IMR-90 (cell line): Measurements from ENCODE around the gene CST7. TPM values are rescaled to one million over a fixed set of nuclear protein-coding genes. Genes with fewer than 3 reads are reported as not detected.

Experiments used
- ATAC-seq: fragments of 200-7000 bp; cut with Tn5 transposase; 2 replicates; pipeline ENCODE4 v1.9.1; 2020; ENCODE audit warnings: low read depth, mild to moderate bottlenecking, moderate library complexity
- BruUV-seq: library from RNA; stranded (reverse); fragments of 400-500 nt; replicated peaks from 2 replicates; lab custom pipeline; 2021; lab: Mats Ljungman, UMichigan
- CTCF ChIA-PET: fragments of 300-600 bp; formaldehyde crosslinking; extraction: SDS; loops from one replicate; lab custom pipeline; 2021; ENCODE audit warnings: antibody characterized with exemption; lab: Yijun Ruan, JAX
- POLR2A ChIA-PET: fragments of 300-600 bp; sonication (Branson Sonifier 250); formaldehyde crosslinking; loops from one replicate; lab custom pipeline; 2022; ENCODE audit warnings: antibody characterized with exemption; ENCODE audit not compliant: unreplicated experiment; lab: Charles Lee
- DNase-seq: peaks from one replicate; pipeline ENCODE4 v3.0.0; 2013
- H2AFZ ChIP-seq: replicated peaks from 2 replicates; pipeline ENCODE3; 2013; ENCODE audit warnings: low read length, mild to moderate bottlenecking; ENCODE audit not compliant: poor library complexity
- H2AK5ac ChIP-seq: 2 replicates; pipeline ENCODE4 v1.6.1; 2013; ENCODE audit warnings: low read depth, low read length, inconsistent platforms
- H2AK9ac ChIP-seq: replicated peaks from 2 replicates; pipeline ENCODE3; 2013; ENCODE audit warnings: mild to moderate bottlenecking, low read depth, low read length, moderate library complexity; ENCODE audit not compliant: poor library complexity
- H2BK120ac ChIP-seq: 2 replicates; pipeline ENCODE4 v1.6.1; 2013; ENCODE audit warnings: low read depth, low read length, inconsistent platforms
- H2BK15ac ChIP-seq: 3 replicates; pipeline ENCODE4 v1.6.1; 2013; ENCODE audit warnings: low read depth, low read length, inconsistent platforms
- H2BK20ac ChIP-seq: 2 replicates; pipeline ENCODE4 v1.6.1; 2013; ENCODE audit warnings: low read depth, mild to moderate bottlenecking, inconsistent platforms, low read length, moderate library complexity
- H2BK5ac ChIP-seq: 2 replicates; pipeline ENCODE4 v1.6.1; 2013; ENCODE audit warnings: mild to moderate bottlenecking, low read depth, low read length, inconsistent platforms; ENCODE audit not compliant: poor library complexity, severe bottlenecking
- H3K14ac ChIP-seq: replicated peaks from 2 replicates; pipeline ENCODE4 v1.6.1; 2013; ENCODE audit warnings: low read depth, low read length, inconsistent platforms
- H3K18ac ChIP-seq: 2 replicates; pipeline ENCODE4 v1.6.1; 2013; ENCODE audit warnings: low read depth, low read length, control low read depth
- H3K23ac ChIP-seq: 2 replicates; pipeline ENCODE4 v1.6.1; 2013; ENCODE audit warnings: low read depth, low read length, inconsistent platforms
- H3K27ac ChIP-seq: 2 replicates; pipeline ENCODE4 v1.5.1; 2013; ENCODE audit warnings: mild to moderate bottlenecking, control low read depth, low read length; ENCODE audit not compliant: insufficient read depth
- H3K27me3 ChIP-seq: 2 replicates; pipeline ENCODE4 v1.6.1; 2013; ENCODE audit warnings: low read length; ENCODE audit not compliant: control insufficient read depth, insufficient read depth
- H3K36me3 ChIP-seq: 2 replicates; pipeline ENCODE4 v1.6.1; 2013; ENCODE audit warnings: low read length, mixed read lengths; ENCODE audit not compliant: control insufficient read depth, insufficient read depth
- H3K4ac ChIP-seq: 2 replicates; pipeline ENCODE4 v1.6.1; 2013; ENCODE audit warnings: low read depth, low read length, inconsistent platforms
- H3K4me1 ChIP-seq: 2 replicates; pipeline ENCODE4 v1.6.1; 2013; ENCODE audit warnings: low read length, mixed read lengths; ENCODE audit not compliant: control insufficient read depth, insufficient read depth
- H3K4me2 ChIP-seq: 2 replicates; pipeline ENCODE4 v1.6.1; 2013; ENCODE audit warnings: low read depth, mild to moderate bottlenecking, control low read depth, low read length, moderate library complexity
- H3K4me3 ChIP-seq: 2 replicates; pipeline ENCODE4 v1.5.1; 2013; ENCODE audit warnings: low read depth, mild to moderate bottlenecking, control low read depth, low read length, moderate library complexity; ENCODE audit not compliant: insufficient read depth
- H3K56ac ChIP-seq: 2 replicates; pipeline ENCODE4 v1.6.1; 2013; ENCODE audit warnings: low read length, inconsistent platforms; ENCODE audit not compliant: insufficient read depth; ENCODE audit errors: extremely low read depth
- H3K79me1 ChIP-seq, 2 experiments: 2 replicates each; pipeline ENCODE4 v1.6.1; 2013; ENCODE audit warnings: low read length in 2 of 2, inconsistent platforms in 1 of 2, low read depth in 1 of 2
- H3K9ac ChIP-seq: 2 replicates; pipeline ENCODE4 v1.6.1; 2013; ENCODE audit warnings: low read depth, low read length, control low read depth
- H3K9me1 ChIP-seq: 2 replicates; pipeline ENCODE4 v1.6.1; 2013; ENCODE audit warnings: low read length, inconsistent platforms; ENCODE audit not compliant: insufficient read depth
- H3K9me3 ChIP-seq: 2 replicates; pipeline ENCODE4 v1.6.1; 2013; ENCODE audit warnings: low read length; ENCODE audit not compliant: control insufficient read depth, insufficient read depth
- H4K20me1 ChIP-seq: 2 replicates; pipeline ENCODE4 v1.6.1; 2013; ENCODE audit warnings: low read length, inconsistent platforms; ENCODE audit not compliant: insufficient read depth
- H4K5ac ChIP-seq: 2 replicates; pipeline ENCODE4 v1.6.1; 2013; ENCODE audit warnings: mild to moderate bottlenecking, low read depth, low read length, control low read depth
- H4K8ac ChIP-seq, 2 experiments: 2 replicates each; pipeline ENCODE4 v1.6.1; 2013; ENCODE audit warnings: low read depth in 2 of 2, low read length in 2 of 2, control low read depth in 1 of 2, inconsistent platforms in 1 of 2
- H4K91ac ChIP-seq: 2 replicates; pipeline ENCODE4 v1.6.1; 2013; ENCODE audit warnings: low read depth, low read length, inconsistent platforms; ENCODE audit not compliant: insufficient read depth
- BHLHE40 ChIP-seq: fragments of 150-350 bp; IDR thresholded peaks from 2 replicates; pipeline ENCODE4 v1.6.1; 2016; ENCODE audit warnings: mild to moderate bottlenecking, low read depth, low read length
- CEBPB ChIP-seq: IDR thresholded peaks from 2 replicates; pipeline ENCODE4 v1.6.1; 2012; ENCODE audit warnings: low read depth, low read length, improper control_type of control experiment
- CHD1 ChIP-seq: IDR thresholded peaks from 2 replicates; pipeline ENCODE4 v1.6.1; 2012; ENCODE audit warnings: low read depth, low read length, improper control_type of control experiment
- CTCF ChIP-seq: conservative IDR thresholded peaks from 2 replicates; pipeline ENCODE4 v1.5.1; 2012; ENCODE audit warnings: mild to moderate bottlenecking, low read depth, low read length, improper control_type of control experiment
- ELK1 ChIP-seq: fragments of 150-350 bp; IDR thresholded peaks from 2 replicates; pipeline ENCODE4 v1.6.1; 2016; ENCODE audit warnings: low read depth, mild to moderate bottlenecking, low read length, moderate library complexity, borderline replicate concordance
- MAZ ChIP-seq: IDR thresholded peaks from 2 replicates; pipeline ENCODE4 v1.6.1; 2012; ENCODE audit warnings: low read depth, mild to moderate bottlenecking, low read length, improper control_type of control experiment, moderate library complexity, borderline replicate concordance
- POLR2A ChIP-seq: IDR thresholded peaks from 2 replicates; pipeline ENCODE4 v1.6.1; 2012; ENCODE audit warnings: mild to moderate bottlenecking, low read depth, low read length
- RAD21 ChIP-seq: IDR thresholded peaks from 2 replicates; pipeline ENCODE4 v1.6.1; 2012; ENCODE audit warnings: low read length, improper control_type of control experiment
- RFX5 ChIP-seq: IDR thresholded peaks from 2 replicates; pipeline ENCODE4 v1.8.0; 2012; ENCODE audit warnings: low read depth, mild to moderate bottlenecking, low read length, moderate library complexity
- SMC3 ChIP-seq: fragments of 150-350 bp; IDR thresholded peaks from 2 replicates; pipeline ENCODE4 v1.6.1; 2016; ENCODE audit warnings: low read depth, mild to moderate bottlenecking, antibody characterized with exemption, low read length, moderate library complexity
- WGBS, 2 experiments: methylation state at CpG; one replicate each; pipeline versions ENCODE4 v1.1.5 to v1.1.7; 2013; ENCODE audit warnings: missing lambda C conversion rate in 2 of 2; ENCODE audit not compliant: insufficient read length in 1 of 2; ENCODE audit errors: extremely low coverage in 2 of 2; 5-methylcytosine and 5-hydroxymethylcytosine counted together
- dilution Hi-C: fragments of 300-500 bp; cut with HindIII; formaldehyde crosslinking; loops from one replicate; pipeline ENCODE4 v1.14.3; 2018; ENCODE audit warnings: low sequenced_read_pairs; ENCODE audit not compliant: unreplicated experiment
- in situ Hi-C: fragments of 300-500 bp; cut with MboI; formaldehyde crosslinking; loops from 3 replicates; pipeline ENCODE4 v1.14.3; 2019; ENCODE audit warnings: low sequenced_read_pairs, inconsistent platforms, mixed read lengths
- intact Hi-C: fragments of 100-400 bp; cut with micrococcal nuclease; formaldehyde crosslinking; loops from 2 replicates; pipeline ENCODE4 v1.10.0; 2022
- polyA plus RNA-seq, 3 experiments: library from polyadenylated mRNA; depleted of rRNA; stranded (reverse); fragments of >200 nt; gene quantifications; 2 replicates each; pipeline ENCODE4 v1.2.3, GENCODE V29; 2012; ENCODE audit warnings: low replicate concordance in 1 of 3
- total RNA-seq: library from RNA; depleted of rRNA; stranded (reverse); fragments of >200 nt; gene quantifications from 2 replicates; pipeline ENCODE4 v1.2.3, GENCODE V29; 2012

CST7 gene
- total and polyA plus RNA-seq, 2 of the 4 experiments (the other 2 are of a cell fraction), result not detected

- 92% methylated on average over 2 of the region's 9 CpGs; no CpG with 5 or more reads in 1 of the 2 experiments for WGBS, 2 experiments
- Histone ChIP-seq H3K36me3 (no peaks in the 10 kb centered on the region), H4K91ac (no peak overlapping the region), H3K56ac (no peak overlapping the region), H3K9me3 (no peaks in the 10 kb centered on the region), H3K18ac (no peak overlapping the region), H3K9ac (no peak overlapping the region), H3K14ac (no peak overlapping the region), H2AK5ac (no peak overlapping the region), H3K23ac (no peak overlapping the region), H3K9me1 (no peaks in the 10 kb centered on the region), H3K4me1 (no peaks in the 10 kb centered on the region), H3K4ac (no peak overlapping the region), H3K79me1 (no peaks in the 10 kb centered on the region), H2BK20ac (no peak overlapping the region), H2AK9ac (no peak overlapping the region), H3K4me3 (no peak overlapping the region), H3K4me2 (no peak overlapping the region), H2BK5ac (no peak overlapping the region), H2AFZ (no peak overlapping the region), H4K8ac (no peak overlapping the region), H2BK120ac (no peak overlapping the region), H4K5ac (no peak overlapping the region), H3K27ac (no peak overlapping the region), H4K20me1 (no peaks in the 10 kb centered on the region), H2BK15ac (no peak overlapping the region), H3K27me3 (peaks cover 23% of the 10 kb centered on the region; the same call in 1 of the 2 replicates)
- dilution Hi-C loops, result no loop called here
- DNase-seq, result no peak
- TF ChIP-seq SMC3 (no peak), POLR2A (no peak), BHLHE40 (no peak), CTCF (no peak), RFX5 (no peak), MAZ (no peak), ELK1 (no peak), CHD1 (no peak), RAD21 (no peak), CEBPB (no peak)
- intact Hi-C loops, result no loop called here
- POLR2A ChIA-PET, result no interaction called here
- no TSS peak for BruUV-seq
- CTCF ChIA-PET, result no interaction called here
- ATAC-seq, result no peak
- in situ Hi-C loops, result loop anchor here (5.0 to 25.0 kb wide), 2 partner anchors 753 to 978 kb away; no protein-coding TSS in a partner anchor
These were observed 33.6 kb upstream of the CST7 start for GRCh38 chr20:24915440-24915839.
